IPS-NIHi7 (cell line): ENCODE results near the gene TFPI.
"Not testable (repeated sequence)": the region's sequence is repeated elsewhere in the genome, so short reads cannot be mapped to it uniquely, and the experiment has no call there.

Source experiments
- DNase-seq: peaks from one replicate; pipeline ENCODE4 v3.0.0; 2012; ENCODE audit warnings: mixed read lengths; ENCODE audit errors: extremely low spot score

Gene TFPI

DNA sequence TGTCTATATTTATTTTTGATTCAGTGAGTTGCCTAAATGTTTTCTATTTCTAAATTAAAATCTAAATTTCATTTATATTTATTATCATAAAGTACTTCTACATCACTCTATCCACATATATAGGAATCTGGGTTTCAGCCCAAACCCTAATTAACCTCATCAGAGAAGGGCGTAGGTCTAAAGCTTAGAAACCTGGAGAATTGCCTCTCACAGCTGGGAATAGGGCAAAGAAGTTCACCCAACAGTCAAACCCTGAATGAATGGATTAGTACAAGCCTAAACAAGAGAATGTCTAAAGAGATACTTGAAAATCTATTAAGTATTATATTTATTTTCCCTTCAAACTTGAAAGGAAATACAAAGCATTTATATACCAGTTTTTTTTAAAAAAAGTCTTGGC, 26.2 kb downstream of the TFPI start:
- no peak for DNase-seq

DNA sequence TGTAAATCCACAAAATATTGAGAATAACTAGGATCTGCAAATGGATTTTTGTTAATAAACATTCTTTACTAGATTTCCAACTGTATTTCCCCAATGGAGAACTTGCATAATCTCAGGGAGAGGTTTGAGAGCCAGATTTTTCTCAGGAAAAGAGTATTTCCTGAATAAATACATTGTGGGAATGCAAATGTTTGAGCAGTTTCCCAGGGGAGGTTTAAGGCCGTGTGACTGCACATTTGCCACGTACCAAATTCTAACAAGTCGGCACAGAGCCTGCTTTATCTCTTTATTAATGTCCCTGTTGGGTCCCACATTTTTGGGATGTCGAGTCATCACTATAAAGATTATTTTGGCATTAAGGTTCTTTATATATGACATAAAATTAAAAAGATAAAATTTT, 27.0 kb downstream of the TFPI start:
- DNase-seq: no peak

DNA sequence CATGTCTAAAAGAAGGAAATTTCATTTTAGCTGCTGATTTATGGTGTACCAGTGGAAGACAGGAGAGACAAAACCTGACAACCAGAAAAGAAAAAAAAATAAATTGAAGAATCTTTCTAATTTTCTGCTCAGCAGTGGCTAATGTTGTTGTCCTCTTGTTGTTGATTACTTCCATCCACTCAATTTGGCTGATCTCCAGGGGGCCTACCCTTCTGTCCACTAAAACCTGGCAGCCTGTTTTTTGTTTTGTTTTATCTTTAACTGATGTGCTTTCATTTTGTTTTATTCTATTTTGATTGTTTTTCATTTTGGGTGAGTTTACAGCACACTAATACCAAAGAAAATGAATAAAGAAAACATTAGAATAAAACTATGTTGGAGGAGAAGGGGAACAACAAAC, 27.4 kb downstream of the TFPI start:
- no peak for DNase-seq

GRCh38 chr2:187525163-187525900, 28.9 kb downstream of the TFPI start:
- DNase-seq: no peak

DNA sequence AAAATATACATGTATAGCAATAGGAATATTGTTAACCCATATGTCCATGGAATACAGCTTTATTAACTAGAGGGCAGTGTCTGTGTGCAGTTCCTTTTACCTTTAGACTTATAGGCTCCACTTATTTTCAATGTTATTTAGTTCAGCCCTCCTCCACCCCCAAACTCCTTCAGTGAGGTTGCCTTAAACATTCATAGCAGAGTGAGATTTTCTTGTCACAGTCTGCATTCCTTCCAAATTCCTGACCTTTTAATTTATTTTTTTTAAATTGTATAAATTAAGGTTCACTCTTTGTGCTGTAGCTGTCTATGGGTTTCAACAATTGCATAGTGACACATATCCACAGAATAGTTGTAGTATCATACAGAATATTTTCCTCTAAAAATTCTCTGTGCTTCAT, 30.9 kb downstream of the TFPI start:
- no peak for DNase-seq

DNA sequence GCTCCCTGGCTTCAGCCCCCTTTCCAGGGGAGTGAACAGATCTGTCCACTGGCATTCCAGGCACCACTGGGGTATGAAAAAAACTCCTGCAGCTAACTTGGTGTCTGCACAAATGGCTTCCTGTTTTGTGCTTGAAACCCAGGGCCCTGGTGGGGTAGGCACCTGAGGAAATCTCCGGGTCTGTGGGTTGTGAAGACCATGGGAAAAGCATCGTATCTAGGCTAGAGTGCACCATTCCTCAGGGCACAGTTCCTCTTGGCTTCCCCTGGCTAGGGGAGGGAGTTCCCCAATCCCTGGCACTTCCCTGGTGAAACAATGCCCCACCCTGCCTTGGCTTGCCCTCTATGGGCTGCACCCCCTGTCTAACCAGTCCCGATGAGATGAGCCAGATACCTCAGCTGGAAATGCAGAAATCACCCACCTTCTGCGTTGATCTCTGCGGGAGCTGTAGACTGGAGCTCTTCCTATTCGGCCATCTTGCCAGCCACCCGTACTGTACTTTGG, 34.1 kb downstream of the TFPI start:
- DNase-seq: no peak

- DNase-seq: peak; percentile 22
Observed at GRCh38 chr2:187519419-187520120, 34.7 kb downstream of the TFPI start.

DNA sequence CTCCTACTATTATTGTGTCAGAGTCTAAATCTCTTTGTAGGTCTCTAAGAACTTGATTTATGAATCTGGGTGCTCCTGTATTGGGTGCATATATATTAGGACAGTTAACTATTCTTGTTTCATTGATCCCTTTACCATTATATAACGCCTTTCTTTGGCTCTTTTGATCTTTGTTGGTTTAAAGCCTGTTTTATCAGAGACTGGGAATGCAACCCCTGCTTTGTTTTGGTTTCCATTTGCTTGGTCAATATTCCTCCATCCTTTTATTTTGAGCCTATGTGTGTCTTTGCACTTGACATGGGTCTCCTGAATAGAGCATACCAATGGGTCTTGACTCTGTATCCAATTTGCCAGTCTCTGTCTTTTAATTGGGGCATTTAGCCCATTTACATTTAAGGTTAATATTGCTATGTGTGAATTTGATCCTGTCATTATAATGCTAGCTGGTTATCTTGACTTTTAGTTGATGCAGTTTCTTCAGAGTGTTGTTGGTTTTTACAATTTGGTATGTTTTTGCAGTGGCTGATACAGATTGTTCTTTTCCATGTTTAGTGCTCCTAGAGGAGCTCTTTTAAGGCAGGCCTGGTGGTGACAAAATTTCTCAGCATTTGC, 36.4 kb downstream of the TFPI start:
- DNase-seq: not testable (repeated sequence)

GRCh38 chr2:187516630-187517510, 37.4 kb downstream of the TFPI start:
- not testable (repeated sequence) for DNase-seq

DNA sequence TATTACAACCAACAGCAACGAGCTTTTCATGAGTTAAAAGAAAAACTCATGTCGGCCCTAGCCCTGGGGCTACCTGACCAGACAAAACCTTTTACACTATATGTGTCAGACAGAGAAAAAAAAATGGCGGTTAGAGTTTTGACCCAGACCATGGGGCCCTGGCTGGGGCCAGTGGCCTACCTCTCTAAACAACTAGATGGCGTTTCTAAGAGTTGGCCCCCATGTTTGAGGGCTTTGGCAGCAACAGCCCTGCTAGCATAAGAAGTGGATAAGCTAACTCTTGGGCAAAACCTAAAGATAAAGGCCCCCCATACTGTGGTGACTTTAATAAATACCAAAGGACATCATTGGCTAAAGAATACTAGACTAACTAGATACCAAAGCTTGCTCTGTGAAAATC, 39.3 kb downstream of the TFPI start:
- DNase-seq: no peak

DNA sequence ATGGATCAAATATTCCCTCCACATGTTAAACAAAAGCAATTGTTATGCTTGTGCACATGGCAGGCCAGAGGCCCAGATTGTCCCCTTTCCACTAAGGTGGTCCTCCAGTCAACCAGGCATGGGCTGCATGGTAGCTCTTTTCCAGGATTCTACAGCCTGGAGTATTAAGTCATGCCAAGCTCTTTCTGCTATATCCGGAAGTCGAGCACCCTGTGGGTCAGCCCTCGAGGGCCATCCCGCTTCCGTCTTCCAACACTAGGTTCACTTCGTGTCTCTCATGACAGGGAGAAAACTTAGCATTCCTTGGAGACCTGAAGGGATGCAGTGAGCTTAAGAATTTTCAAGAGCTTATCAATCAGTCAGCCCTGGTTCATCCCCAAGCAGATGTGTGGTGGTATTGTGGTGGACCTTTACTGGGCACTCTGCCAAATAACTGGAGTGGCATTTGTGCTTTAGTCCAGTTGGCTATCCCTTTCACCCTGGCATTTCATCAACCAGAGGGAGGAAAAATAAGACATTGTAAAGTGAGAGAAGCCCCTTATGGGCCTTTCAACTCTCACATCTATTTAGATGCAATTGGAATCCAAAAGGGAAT, 39.9 kb downstream of the TFPI start:
- not testable (repeated sequence) for DNase-seq

DNA sequence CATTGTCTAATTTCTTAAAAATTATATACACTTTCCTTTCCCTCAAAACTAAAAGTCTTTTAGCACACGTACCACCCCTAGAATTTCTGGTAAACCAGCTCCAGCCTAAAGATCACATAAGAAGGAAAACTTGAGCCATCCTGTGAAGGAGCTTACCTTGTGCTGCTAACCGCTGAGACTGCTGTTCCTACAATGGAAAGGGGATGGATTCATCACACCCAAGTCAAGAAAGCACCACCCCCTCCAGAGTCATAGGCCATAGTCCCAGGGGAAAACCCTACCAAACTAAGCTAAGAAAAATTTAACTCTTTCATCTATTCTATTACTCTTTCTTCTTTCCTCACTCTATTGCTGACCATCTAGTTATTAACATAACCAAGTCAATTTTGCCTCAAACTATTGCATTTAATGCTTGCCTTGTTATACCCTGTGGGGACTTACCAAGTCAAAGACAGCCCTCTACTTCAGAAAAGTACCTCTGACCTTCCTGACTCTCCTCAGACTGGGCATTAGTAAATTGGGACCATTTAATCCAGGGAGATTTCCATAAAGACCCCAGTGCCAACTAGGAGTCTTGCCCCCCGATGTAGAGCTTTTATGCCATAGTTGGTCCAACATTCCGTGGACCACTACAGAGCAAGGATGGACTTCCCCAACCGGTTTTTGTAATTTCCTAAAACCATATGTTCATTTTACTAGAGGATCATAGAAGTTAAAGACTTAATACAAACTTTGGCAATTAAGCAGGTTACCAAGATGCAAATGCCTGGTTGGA, 40.6 kb downstream of the TFPI start:
- DNase-seq: not testable (repeated sequence)

- DNase-seq: no peak
Observed at GRCh38 chr2:187511356-187512315, 42.6 kb downstream of the TFPI start.

- DNase-seq: not testable (repeated sequence)
Observed at GRCh38 chr2:187510419-187511355, 43.5 kb downstream of the TFPI start.

- no peak for DNase-seq
Observed at GRCh38 chr2:187509667-187510417, 44.4 kb downstream of the TFPI start.

DNA sequence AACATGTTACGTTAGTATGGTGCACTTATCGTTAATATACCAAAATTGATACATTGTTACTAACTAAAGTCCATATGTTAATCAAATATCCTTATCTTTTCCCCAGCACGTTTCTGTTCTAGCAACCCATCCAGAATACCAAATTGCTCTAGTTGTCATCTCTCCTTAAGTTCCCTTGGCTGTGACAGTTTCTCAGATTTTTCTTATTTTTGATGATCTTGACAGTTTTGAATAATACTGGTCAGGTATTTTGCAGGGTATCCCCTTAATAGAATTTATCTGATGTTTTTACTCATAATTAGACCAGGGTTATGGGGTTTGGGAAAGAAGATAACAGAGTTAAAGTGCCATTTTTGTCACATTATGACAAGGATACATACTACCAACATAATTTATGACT, 47.8 kb downstream of the TFPI start:
- DNase-seq: no peak

GRCh38 chr2:187505065-187505672, 49.1 kb downstream of the TFPI start:
- no peak for DNase-seq
